GM12864 (cell line): ENCODE measurements around the gene CGREF1.

Experiments
- DNase-seq: peaks from one replicate; pipeline ENCODE4 v3.0.0-alpha.2; 2011; ENCODE audit warnings: low read depth
- H3K4me3 ChIP-seq: 2 replicates; pipeline ENCODE4 v1.5.1; 2011; ENCODE audit warnings: mild to moderate bottlenecking, low read depth, low read length, control low read depth
- TF ChIP-seq, protein P1 (sequence below): IDR thresholded peaks from 2 replicates; pipeline ENCODE4 v1.5.1; 2011; ENCODE audit warnings: low read depth, mild to moderate bottlenecking, moderate library complexity, low read length, control low read depth, inconsistent platforms; ENCODE audit errors: missing control alignments

The CGREF1 gene

DNA sequence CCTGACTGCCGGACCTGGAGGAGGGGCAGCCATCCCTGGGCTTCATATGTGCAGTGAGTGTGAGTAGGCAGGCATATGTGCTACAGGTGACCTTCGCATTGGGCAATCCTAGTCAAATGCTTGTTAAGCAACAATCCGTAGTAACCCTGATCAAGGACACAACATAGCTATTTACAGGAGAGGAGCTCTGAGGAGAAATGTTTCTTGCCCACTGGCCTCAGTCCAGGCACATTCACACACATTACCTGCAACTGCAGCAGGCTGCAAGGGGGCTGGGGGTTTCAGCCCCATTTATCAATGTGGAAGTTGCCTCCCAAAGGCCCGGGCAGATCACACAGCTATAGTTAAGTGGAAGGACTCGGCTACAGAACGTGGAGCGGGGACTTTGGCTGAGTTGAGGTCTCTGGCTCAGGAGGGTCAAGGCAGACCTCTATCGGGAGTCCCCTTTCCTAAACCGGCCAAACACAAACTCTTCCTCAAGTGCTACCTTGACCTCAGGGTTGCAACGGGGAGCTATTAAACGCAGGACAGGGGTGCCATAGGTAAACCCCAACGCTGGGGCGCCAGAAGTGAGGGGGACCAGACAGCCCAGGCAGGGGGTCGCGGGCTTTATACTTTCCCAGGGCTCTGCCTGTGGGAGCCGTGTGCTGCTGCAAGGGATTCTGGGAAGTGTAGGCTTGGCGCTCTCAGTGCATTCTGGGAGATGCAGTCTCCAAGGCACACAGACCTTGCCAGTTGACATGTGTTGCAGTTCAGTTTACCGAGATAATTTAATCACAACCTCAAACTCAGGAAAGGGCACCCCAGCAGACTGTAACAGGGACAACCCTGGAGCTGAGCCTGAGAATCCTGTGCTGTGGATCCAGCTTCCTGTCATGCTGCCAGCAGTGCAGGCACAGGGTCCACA is 22.9 kb downstream of the CGREF1 start:
- peak overlapping the region; percentile 18 for H3K4me3 ChIP-seq
- no peak for DNase-seq
- TF ChIP-seq, protein P1, sequence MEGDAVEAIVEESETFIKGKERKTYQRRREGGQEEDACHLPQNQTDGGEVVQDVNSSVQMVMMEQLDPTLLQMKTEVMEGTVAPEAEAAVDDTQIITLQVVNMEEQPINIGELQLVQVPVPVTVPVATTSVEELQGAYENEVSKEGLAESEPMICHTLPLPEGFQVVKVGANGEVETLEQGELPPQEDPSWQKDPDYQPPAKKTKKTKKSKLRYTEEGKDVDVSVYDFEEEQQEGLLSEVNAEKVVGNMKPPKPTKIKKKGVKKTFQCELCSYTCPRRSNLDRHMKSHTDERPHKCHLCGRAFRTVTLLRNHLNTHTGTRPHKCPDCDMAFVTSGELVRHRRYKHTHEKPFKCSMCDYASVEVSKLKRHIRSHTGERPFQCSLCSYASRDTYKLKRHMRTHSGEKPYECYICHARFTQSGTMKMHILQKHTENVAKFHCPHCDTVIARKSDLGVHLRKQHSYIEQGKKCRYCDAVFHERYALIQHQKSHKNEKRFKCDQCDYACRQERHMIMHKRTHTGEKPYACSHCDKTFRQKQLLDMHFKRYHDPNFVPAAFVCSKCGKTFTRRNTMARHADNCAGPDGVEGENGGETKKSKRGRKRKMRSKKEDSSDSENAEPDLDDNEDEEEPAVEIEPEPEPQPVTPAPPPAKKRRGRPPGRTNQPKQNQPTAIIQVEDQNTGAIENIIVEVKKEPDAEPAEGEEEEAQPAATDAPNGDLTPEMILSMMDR: no peak

DNA sequence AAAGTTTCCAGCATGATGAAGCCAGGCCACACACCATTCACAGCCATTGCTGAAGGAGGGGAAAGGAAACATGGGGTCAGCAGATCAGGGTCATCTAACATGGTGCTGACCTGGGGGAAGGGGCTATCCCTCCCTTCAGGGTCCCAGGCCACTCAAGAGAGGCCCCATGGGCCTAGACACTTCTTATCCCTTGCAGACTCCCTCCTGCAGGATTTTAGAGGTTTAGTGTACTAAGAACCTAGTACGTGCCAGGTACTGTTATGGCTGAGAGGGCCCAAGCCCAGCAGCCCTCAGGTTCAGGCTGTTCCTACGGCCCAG is 23.5 kb downstream of the CGREF1 start:
- TF ChIP-seq, protein P1: no peak
- no peak overlapping the region for H3K4me3 ChIP-seq
- DNase-seq: no peak

GRCh38 chr2:27094353-27094984 is 24.5 kb downstream of the CGREF1 start:
- TF ChIP-seq, protein P1: no peak
- no peak overlapping the region for H3K4me3 ChIP-seq
- DNase-seq: no peak

GRCh38 chr2:27093430-27094352 is 25.2 kb downstream of the CGREF1 start:
- TF ChIP-seq, protein P1: no peak
- no peak for DNase-seq
- no peak overlapping the region for H3K4me3 ChIP-seq

DNA sequence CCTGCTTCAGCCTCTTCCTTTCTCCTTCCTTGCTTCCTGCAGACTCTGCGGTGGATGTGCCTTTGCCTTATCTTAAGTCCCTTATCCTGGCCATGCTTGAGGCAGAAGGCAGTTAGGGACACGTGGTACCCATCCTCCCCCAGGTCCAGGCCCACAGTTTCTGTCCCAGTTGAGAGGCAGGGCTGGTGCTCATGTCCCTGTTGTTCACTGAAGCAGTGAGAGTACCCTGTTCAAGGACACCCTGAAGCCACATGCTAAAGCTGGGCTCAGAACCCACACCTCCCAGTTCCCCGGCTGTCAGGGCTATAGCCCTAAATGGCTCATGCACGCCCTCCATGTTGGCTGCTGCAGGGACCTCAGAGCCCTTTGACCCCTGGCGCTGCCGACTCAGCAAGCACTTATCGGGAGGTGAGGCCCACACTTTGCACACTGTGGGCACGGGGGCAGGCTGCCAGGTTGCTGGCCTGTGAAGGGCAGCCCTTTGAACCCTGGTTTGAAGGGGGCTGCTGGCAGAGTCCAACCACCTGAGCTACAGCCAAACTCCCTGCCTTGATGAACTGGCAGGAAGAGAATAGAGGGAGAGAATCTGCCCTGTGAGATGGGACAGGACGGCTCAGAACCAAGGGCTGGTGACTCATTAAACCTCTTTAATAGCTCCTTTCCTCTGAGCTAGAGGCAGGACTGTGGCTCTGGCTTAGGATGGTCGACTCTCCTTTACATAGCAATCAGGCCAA is 26.1 kb downstream of the CGREF1 start:
- no peak overlapping the region for H3K4me3 ChIP-seq
- no peak for DNase-seq
- TF ChIP-seq, protein P1: no peak
